Astrocyte (in vitro differentiated cells and primary cell): ENCODE measurements around the gene SCN1B.

Experiments used
- EZH2 ChIP-seq: IDR thresholded peaks from 2 replicates; pipeline ENCODE4 v1.6.1; 2012; ENCODE audit warnings: mild to moderate bottlenecking, low read length, inconsistent platforms; ENCODE audit not compliant: insufficient read depth
- TF ChIP-seq, protein P1 (sequence below): IDR thresholded peaks from 2 replicates; pipeline ENCODE4 v1.5.1; 2011; ENCODE audit warnings: low read depth, mild to moderate bottlenecking, inconsistent platforms, low read length, moderate library complexity; ENCODE audit not compliant: insufficient read depth

DNA sequence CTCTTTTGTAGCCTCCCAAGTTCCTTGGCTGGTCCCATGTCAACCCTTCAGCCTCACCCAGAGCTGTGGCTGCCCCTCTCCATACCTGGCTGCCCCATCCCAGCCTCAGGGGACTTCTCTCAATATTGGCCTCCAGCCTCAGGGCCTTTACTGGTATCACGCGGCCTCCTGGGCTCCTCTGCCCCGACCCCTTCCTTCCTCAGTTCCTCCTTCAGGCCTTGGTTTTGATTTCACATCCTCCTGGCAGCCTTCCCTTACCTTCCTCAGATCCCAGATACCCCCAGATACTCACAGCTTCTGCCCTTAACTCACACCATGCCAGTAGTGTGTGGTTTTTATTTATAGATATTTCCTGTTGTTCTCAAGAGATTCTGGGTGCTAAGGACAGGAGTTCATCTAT, 12.8 kb upstream of the SCN1B start:
- no peak for TF ChIP-seq EZH2
- TF ChIP-seq, protein P1, sequence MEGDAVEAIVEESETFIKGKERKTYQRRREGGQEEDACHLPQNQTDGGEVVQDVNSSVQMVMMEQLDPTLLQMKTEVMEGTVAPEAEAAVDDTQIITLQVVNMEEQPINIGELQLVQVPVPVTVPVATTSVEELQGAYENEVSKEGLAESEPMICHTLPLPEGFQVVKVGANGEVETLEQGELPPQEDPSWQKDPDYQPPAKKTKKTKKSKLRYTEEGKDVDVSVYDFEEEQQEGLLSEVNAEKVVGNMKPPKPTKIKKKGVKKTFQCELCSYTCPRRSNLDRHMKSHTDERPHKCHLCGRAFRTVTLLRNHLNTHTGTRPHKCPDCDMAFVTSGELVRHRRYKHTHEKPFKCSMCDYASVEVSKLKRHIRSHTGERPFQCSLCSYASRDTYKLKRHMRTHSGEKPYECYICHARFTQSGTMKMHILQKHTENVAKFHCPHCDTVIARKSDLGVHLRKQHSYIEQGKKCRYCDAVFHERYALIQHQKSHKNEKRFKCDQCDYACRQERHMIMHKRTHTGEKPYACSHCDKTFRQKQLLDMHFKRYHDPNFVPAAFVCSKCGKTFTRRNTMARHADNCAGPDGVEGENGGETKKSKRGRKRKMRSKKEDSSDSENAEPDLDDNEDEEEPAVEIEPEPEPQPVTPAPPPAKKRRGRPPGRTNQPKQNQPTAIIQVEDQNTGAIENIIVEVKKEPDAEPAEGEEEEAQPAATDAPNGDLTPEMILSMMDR, result no peak
